Mesodermal cell (in vitro differentiated cells): ENCODE results near the gene SEC63.
"Not testable (repeated sequence)": the region's sequence is repeated elsewhere in the genome, so short reads cannot be mapped to it uniquely, and the experiment has no call there.

Source experiments
- H3K27ac ChIP-seq: 2 replicates; pipeline ENCODE4 v1.7.0; 2013; ENCODE audit warnings: mild to moderate bottlenecking, low read depth, low read length, moderate library complexity; ENCODE audit not compliant: severe bottlenecking
- H3K36me3 ChIP-seq: 2 replicates; pipeline ENCODE4 v1.7.1; 2013; ENCODE audit warnings: mild to moderate bottlenecking, low read length, moderate library complexity; ENCODE audit not compliant: control insufficient read depth, insufficient read depth
- H3K4me1 ChIP-seq: one replicate; pipeline ENCODE4 v1.7.1; 2013; ENCODE audit warnings: mild to moderate bottlenecking, low read length; ENCODE audit not compliant: insufficient read depth, control insufficient read depth, poor library complexity, severe bottlenecking
- H3K4me3 ChIP-seq: 2 replicates; pipeline ENCODE4 v1.7.0; 2013; ENCODE audit warnings: low read length, control low read depth, mild to moderate bottlenecking; ENCODE audit not compliant: insufficient read depth, poor library complexity, severe bottlenecking; ENCODE audit errors: extremely low read depth
- H3K9me3 ChIP-seq: 2 replicates; pipeline ENCODE4 v1.7.1; 2013; ENCODE audit warnings: mild to moderate bottlenecking, low read length, moderate library complexity; ENCODE audit not compliant: control insufficient read depth
- WGBS, 2 experiments: methylation state at CpG; one replicate each; pipeline ENCODE4 v1.1.5; 2013; ENCODE audit warnings: missing lambda C conversion rate in 2 of 2; ENCODE audit not compliant: insufficient coverage in 2 of 2; 5-methylcytosine and 5-hydroxymethylcytosine counted together

SEC63 gene

DNA sequence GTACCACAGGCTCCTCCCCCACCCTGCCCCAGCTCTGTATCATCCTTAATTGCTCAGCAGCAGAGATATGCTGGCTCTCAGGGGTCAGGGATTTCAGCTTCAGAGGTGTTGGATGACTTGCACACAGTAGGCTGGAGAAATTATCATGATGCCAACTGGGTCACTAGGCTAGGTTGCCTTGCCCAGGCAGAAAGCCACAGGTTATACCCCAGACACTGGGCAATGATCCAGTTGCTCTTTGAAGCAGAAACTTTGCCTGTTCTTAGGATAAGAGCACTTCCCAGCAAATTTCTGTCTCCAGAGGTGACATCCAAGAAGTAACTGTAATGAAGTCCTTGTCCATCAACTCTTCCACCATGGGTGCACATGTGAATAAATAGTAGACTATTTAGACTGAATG lies 95.6 kb downstream of the SEC63 start:
- Histone ChIP-seq H3K4me3 (no peak overlapping the region), H3K36me3 (no peaks in the 10 kb centered on the region), H3K9me3 (no peaks in the 10 kb centered on the region), H3K27ac (no peak overlapping the region), H3K4me1 (no peaks in the 10 kb centered on the region)

DNA sequence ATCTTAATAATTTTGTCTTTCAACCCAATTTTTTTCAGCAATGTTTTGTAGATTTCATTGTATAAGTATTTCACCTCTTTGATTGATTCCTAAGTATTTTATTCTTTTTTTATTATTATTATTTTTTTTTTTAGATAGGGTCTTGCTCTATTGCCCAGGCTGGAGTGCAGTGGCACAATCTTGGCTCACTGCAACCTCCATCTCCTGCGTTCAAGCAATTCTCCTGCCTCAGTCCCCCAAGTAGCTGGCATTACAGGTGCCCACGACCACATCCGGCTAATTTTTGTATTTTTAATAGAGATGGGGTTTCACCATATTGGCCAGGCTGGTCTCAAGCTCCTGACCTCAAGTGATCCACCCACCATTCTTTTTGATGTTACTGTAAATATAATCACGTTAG lies 97.0 kb downstream of the SEC63 start:
- H3K4me1 ChIP-seq, H3K27ac ChIP-seq, H3K36me3 ChIP-seq, H3K9me3 ChIP-seq, H3K4me3 ChIP-seq: not testable (repeated sequence)
- 100% methylated on average over 1 to 2 of the region's 4 CpGs for WGBS, 2 experiments

DNA sequence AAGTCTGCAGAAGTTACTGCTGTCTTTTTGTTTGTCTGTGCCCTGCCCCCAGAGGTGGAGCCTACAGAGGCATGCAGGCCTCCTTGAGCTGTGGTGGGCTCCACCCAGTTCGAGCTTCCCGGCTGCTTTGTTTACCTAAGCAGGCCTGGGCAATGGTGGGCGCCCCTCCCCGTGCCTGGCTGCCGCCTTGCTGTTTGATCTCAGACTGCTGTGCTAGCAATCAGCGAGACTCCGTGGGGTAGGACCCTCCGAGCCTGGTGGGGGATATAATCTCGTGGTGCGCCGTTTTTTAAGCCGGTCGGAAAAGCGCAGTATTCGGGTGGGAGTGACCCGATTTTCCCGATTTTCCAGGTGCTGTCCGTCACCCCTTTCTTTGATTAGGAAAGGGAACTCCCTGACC lies 97.9 kb downstream of the SEC63 start:
- H3K27ac ChIP-seq, H3K36me3 ChIP-seq, H3K4me3 ChIP-seq, H3K9me3 ChIP-seq, H3K4me1 ChIP-seq: not testable (repeated sequence)
- 31 to 70% methylated on average over 6 to 12 of the region's 18 CpGs for WGBS, 2 experiments

DNA sequence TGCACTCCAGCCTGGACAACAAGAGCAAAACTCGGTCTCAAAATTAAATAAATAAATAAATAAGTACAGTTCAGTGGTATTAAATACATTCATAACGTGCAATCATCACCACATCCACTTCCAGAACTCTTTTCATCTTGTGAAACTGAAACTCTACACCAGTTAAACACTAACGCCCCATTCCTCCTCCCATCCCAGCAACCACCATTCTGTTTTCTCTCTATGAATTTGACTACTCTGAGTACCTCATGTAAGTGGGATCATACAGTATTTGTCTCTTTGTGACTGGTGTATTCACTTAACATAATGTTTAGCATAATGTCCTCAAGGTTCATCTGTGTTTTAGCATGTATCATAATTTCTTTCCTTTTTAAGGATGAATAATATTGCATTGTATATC lies 104.8 kb downstream of the SEC63 start:
- Histone ChIP-seq H3K4me3 (no peak overlapping the region), H3K27ac (no peak overlapping the region), H3K36me3 (no peaks in the 10 kb centered on the region), H3K4me1 (no peaks in the 10 kb centered on the region), H3K9me3 (no peaks in the 10 kb centered on the region)
- WGBS, 2 experiments, result 90% methylated on average over 2 of the region's 3 CpGs; no CpG with 5 or more reads in 1 of the 2 experiments

DNA sequence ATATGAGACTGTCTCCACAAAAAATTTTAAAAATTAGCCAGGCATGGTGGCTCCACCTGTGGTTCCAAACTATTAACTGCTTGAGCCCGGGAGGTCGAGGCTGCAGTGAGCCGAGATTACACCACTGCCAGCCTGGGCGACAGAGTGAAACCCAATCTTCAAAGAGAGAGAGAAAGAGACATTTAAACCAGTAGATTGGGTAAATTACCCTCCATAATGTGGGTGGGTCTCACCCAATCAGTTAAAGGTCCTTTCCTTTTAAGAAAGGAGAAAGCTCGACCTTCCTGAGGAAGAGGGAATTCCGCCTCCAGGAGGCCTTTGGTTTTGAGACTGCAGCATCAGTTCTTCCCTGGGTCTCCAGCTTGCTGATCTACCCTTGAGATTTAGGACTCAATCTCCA lies 108.7 kb downstream of the SEC63 start:
- H3K36me3 ChIP-seq, result no peaks in the 10 kb centered on the region
- no peak overlapping the region for H3K4me3 ChIP-seq
- no peak overlapping the region for H3K27ac ChIP-seq
- H3K9me3 ChIP-seq, result no peaks in the 10 kb centered on the region
- WGBS, 2 experiments, result 95 to 100% methylated on average over 2 to 4 of the region's 6 CpGs
- no peaks in the 10 kb centered on the region for H3K4me1 ChIP-seq

DNA sequence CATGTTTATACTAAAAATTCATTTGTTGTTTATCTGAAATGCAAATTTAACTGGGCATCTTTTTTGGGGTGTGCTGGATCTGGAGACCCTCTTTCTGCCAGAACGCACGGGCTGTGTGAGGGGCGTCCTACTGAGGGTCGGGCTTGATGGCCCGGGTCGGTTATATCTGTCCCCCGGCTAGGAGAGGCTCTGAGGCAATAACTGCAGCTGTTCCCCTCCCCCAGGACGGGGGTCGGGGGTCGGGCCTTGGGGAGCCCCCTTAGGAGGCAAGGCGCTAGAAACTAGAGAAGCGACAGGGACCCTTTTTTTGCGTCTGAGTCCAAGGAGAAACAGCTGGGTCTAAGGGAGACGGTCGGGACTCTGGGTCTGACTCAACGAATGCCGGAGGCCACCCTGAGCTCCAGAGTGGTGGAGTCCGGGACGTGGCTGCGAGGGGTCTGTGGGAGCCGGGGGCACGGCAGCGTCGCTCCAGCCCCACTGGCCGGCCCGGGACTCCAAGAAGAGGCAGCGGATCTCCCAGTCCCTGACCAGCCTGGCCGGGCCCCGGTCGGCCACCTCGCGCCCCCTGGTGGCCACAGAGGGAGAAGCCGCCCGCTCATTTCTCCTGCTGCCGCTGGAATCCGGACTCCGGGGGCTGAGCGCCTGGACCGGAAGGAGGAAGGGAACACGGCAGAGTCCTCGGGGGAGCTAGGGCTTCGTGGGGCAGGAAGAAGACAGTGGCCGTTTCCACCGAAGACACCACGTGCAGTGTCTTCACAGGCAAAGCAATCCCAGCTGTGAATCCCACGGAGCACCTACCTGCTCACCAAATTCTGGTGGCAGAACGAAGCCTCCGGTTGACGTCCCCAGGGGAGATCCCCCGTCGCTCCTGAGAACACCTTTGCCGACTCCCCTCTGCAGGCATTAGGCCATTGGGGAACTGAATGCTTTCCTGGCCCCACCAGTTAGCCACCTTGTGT lies 109.9 kb downstream of the SEC63 start:
- H3K9me3 ChIP-seq, result no peaks in the 10 kb centered on the region
- WGBS, 2 experiments, result 8 to 12% methylated on average over 34 to 46 of the region's 52 CpGs
- H3K27ac ChIP-seq, result no peak overlapping the region
- no peaks in the 10 kb centered on the region for H3K4me1 ChIP-seq
- H3K36me3 ChIP-seq, result no peaks in the 10 kb centered on the region
- peak overlapping the region; percentile 33 for H3K4me3 ChIP-seq

DNA sequence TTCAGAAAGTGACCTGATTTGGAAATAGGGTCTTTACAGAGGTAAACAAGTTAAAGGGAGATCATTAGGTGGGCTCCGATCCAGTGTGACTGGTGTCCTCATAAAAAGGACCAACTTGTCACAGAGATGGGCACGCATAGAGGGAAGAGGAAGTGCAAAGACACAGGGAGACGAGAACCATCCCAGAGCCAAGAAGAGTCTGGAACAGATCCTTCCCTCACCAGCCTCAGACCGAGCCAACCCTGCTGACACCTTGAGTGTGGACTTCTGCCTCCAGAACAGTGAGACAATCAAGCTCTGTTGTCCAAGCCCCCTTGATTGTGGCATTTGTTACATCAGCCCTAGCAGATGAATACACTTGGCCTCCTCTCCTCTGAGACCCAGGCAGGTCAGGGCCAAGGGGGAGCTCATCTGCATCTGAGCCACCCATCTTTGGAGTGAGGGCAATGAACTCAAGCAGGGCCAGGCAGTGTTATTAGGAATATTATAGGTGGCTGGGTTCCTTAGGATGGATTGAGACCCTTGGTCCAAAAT lies 111.7 kb downstream of the SEC63 start:
- Histone ChIP-seq H3K36me3 (no peaks in the 10 kb centered on the region), H3K9me3 (no peaks in the 10 kb centered on the region), H3K4me3 (no peak overlapping the region), H3K27ac (no peak overlapping the region), H3K4me1 (no peaks in the 10 kb centered on the region)
- 50 to 60% methylated on average over 4 of the region's 4 CpGs for WGBS, 2 experiments

DNA sequence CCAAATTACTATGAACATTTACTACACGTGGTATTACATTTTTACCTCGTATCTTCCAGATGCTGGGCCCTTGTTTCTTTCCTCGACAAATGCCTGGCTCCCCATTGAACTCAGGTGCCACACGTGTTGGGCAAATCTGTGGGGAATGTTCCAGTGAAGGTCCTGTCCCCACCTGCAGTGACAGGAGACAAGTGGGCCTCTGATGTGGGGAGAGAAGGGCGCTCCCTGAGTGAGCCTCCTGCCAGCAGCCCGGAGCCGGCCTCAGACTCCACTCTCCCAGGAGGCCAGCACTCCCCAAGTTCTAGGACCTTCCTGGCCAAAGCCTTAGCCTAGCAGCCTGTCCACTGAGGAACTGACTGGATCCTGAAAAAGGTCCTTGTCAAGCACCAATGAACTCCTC lies 112.2 kb downstream of the SEC63 start:
- H3K4me3 ChIP-seq, result no peak overlapping the region
- 92 to 94% methylated on average over 6 to 7 of the region's 7 CpGs for whole genome bisulfite sequencing, 2 experiments
- no peaks in the 10 kb centered on the region for H3K36me3 ChIP-seq
- no peak overlapping the region for H3K27ac ChIP-seq
- H3K9me3 ChIP-seq, result no peaks in the 10 kb centered on the region
- no peaks in the 10 kb centered on the region for H3K4me1 ChIP-seq

DNA sequence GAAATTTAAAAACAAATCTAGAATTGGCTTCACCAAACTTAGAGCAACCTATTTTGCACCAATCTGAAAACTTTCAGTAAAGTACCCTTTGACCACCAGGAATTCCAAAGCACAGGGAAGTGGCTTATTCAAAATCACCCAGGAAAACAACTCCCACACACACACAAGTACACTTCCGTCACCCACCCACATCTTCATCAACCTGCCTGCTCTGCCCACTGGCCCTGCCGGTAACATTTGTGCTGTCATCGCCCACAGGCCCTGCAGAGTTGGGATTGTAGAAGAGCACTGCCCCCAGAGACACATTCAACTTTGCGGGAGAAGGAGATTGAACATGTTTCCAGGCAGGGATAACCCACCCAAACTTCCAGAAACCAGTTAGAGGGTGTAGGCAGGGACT lies 114.6 kb downstream of the SEC63 start:
- no peaks in the 10 kb centered on the region for H3K4me1 ChIP-seq
- 94 to 100% methylated on average over 1 to 2 of the region's 4 CpGs for WGBS, 2 experiments
- H3K9me3 ChIP-seq, result no peaks in the 10 kb centered on the region
- no peak overlapping the region for H3K27ac ChIP-seq
- H3K36me3 ChIP-seq, result no peaks in the 10 kb centered on the region
- H3K4me3 ChIP-seq, result no peak overlapping the region

DNA sequence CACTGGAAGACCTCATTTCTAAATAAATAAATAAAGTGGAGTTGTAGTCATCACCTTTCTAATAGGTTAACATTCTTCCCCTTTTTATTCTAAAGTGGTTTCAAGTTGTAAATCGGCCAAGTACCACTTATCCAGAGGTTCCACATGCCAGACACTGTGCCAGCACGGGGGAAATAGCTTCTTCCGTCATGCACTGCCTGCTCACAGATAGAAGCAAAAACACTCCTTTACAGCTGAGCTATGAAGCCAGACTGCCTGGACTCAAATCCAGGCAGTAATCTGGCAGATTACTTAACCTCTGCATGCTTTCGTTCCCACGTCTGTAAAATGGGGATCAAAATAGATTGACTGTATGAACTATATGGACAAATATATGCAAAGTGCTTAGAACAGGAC lies 116.7 kb downstream of the SEC63 start:
- no peak overlapping the region for H3K27ac ChIP-seq
- no peaks in the 10 kb centered on the region for H3K36me3 ChIP-seq
- H3K4me3 ChIP-seq, result no peak overlapping the region
- WGBS, 2 experiments, result 68 to 69% methylated on average over 3 to 4 of the region's 5 CpGs
- no peaks in the 10 kb centered on the region for H3K4me1 ChIP-seq
- H3K9me3 ChIP-seq, result no peaks in the 10 kb centered on the region

DNA sequence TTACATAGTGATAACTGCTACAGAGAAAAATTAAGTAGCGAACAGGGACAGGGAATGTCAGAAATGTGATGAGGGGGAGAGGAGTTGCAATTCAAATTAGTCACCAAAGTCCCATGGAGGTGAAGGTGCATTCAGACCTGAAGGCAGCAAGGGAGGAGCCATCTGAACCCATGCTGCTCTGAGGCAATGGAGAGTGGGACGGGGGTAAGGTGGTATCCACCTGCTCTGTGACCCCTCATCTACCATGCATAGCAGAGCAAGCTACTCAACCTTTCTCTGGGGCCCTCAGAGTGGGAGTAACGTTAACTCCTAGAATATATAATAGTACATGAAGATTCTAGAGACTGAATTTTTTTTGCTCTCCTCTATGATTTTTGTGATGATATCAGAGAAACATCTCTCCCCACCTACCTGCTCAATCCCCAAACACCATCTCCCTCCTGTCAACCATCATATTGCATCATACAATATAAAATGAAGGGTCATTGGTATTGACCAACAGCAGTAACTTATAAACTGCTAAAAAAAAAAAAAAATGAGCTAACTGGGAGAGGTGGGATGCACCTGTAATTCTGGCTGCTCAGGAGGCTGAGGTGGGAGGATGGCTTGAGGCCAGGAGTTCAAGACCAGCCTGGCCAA lies 117.3 kb downstream of the SEC63 start:
- 67 to 100% methylated on average over 1 of the region's 3 CpGs for WGBS, 2 experiments
- H3K4me3 ChIP-seq, result no peak overlapping the region

More for the DNA sequence above, 117.3 kb downstream of the SEC63 start:
- H3K9me3 ChIP-seq, result no peaks in the 10 kb centered on the region
- no peak overlapping the region for H3K27ac ChIP-seq
- no peaks in the 10 kb centered on the region for H3K36me3 ChIP-seq
- H3K4me1 ChIP-seq, result no peaks in the 10 kb centered on the region
